ENCODE data around the gene USP7.
"Not testable (repeated sequence)": the region's sequence is repeated elsewhere in the genome, so short reads cannot be mapped to it uniquely, and the experiment has no call there.

USP7 gene

GRCh38 chr16:8963821-8964441, at the start of gene USP7:
Gene USP7 (minus strand): TSS chr16:8963906. CDS start chr16:8963285, 621 bp downstream.
- peak; percentile 95 for DNase-seq (ENCODE audit: low spot score)

DNA sequence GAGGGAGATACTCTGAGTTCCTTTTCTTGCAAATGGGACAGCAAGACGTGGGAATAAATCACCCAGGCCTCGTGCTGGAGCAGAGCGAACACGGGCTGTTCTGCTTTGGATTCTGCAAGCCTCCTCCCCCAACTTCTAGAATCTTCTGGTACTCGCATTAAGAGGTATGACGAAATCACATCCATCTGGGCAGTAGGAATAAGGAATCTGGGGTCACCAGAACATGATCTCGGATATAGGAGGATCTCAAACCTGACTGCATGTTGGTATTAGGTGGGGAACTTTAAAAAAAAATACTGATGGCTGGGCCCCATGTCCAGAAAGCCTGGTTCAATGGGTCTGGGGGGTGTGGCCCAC, 49.8 kb upstream of the USP7 start:
- DNase-seq (ENCODE audit: low spot score) = no peak

DNA sequence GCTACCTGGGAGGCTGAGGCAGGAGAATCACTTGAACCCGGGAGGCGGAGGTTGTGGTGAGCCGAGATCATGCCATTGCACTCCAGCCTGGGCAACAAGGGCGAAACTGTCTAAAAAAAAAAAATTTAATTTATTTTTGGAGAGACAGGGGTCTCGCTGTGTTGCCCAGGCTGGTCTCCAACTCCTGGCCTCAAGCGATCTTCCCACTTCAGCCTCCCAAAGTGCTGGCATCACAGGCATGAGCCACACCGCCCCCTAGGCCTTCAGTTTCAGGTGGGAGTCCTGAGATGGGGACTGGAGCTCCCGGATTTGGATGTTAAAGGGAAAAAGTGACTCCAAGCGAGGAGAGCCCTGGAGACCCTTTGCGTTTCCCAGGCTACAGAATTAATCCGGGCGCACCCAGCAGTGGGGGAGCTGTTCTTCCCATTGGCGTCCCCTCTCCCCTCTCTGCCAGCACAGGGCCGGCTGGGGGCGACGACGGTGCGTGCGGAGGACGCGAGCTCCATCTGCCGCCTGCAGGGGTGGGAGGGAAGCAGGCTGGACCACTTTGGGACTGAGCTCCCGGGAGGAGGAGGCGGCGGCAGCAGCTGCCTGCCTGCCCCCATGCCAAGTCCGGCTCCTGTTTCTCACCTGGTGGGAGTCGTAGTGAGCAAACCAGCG, 49.3 kb upstream of the USP7 start:
- DNase-seq (ENCODE audit: low spot score) = no peak

- no peak for DNase-seq (ENCODE audit: low spot score)
These were observed 48.6 kb upstream of the USP7 start for GRCh38 chr16:9012330-9012729.

- DNase-seq (ENCODE audit: low spot score) = peak; percentile 90
These were observed 45.0 kb upstream of the USP7 start for GRCh38 chr16:9008601-9009260.

GRCh38 chr16:9007177-9007794, 43.6 kb upstream of the USP7 start:
- DNase-seq (ENCODE audit: low spot score) = peak; percentile 20

GRCh38 chr16:9004183-9004582, 40.5 kb upstream of the USP7 start:
- no peak for DNase-seq (ENCODE audit: low spot score)

DNA sequence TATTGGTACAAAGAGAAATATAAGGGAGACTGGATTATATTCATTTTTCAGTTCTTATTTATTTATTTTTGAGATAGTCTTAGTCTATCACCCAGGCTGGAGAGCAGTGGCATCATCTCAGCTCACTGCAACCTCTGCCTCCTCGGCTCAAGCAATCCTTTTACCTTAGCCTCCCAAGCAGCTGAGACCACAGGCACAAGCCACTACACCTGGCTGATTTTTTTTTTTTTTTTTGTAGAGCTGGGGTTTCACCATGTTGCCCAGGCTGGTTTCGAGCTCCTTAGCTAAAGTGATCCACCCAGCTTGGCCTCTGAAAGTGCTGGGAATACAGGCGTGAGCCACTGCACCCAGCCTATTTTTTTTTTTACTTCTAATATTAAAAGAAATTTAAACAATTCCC, 40.1 kb upstream of the USP7 start:
- DNase-seq (ENCODE audit: low spot score) = no peak

- no peak for DNase-seq (ENCODE audit: low spot score)
These were observed 39.6 kb upstream of the USP7 start for GRCh38 chr16:9003322-9003721.

DNA sequence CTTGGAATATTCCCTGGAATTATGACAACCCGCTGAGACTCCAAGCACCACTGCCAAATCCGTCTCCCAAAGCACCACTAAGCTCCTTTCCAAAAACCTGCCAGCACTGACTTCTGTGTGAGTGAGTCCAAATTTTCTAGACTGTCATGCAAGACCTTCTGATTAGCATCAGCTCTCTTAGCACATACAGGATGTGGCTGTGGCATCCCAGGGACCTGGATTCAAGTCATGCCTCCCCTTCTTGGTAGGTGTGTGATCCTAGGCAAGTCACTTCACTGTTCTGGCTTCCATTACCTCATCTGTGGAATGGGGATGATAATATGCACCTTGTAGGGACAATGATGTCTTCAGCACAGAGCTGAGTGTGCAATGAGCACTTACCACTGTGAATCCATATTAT, 38.3 kb upstream of the USP7 start:
- DNase-seq (ENCODE audit: low spot score) = no peak

DNA sequence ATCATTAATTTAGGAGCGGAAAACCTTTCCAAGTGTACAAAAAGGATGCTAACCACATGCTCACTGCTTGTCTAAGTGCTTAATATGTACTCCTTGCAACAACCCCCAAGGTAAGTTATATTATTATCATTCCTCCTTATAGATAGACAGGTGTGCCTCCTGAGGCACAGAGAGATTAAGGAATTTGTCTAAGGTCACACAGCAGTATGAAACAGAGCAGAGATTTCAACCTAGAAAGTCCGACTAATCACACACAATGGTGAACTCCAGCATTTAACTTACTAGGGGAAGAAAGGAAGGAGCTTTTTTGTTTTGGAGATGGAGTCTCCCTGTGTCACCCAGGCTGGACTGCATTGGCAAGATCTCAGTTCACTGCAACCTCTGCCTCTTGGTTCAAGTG, 37.0 kb upstream of the USP7 start:
- DNase-seq (ENCODE audit: low spot score) = no peak

DNA sequence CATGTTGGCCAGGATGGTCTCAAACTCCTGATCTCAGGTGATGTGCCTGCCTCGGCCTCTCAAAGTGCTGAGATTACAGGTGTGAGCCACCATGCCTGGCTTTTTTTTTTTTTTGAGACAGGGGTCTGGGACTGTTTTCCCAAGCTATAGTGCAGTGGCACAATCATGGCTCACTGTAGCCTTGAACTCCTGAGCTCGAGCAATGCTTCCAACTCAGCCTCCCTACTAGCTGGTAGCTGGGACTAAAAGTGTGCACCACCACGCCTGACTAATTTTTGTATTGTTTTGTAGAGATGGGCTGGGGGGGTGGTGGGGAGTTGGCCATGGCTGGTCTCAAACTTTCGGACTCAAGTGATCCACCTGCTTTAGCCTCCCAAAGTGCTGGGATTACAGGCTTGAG, 36.1 kb upstream of the USP7 start:
- DNase-seq (ENCODE audit: low spot score) = no peak

DNA sequence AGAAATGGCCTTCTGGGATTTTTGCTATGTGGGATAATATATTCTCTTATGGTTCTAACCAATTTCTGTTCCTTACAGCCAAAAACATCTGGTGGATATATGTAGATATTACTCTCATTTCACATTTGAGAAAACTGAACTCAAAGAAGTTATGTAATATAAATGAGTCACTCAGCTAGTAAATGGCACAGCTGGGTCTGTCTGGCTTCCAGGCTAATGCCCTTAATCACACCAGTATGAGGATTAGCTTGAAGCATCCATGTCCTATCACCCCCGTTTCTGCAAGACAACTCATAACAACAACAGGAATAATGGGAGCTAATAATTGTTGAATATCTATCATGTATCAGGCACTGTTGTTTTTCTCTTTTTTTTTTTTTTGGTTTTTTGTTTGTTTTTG, 34.4 kb upstream of the USP7 start:
- DNase-seq (ENCODE audit: low spot score) = peak; percentile 69

DNA sequence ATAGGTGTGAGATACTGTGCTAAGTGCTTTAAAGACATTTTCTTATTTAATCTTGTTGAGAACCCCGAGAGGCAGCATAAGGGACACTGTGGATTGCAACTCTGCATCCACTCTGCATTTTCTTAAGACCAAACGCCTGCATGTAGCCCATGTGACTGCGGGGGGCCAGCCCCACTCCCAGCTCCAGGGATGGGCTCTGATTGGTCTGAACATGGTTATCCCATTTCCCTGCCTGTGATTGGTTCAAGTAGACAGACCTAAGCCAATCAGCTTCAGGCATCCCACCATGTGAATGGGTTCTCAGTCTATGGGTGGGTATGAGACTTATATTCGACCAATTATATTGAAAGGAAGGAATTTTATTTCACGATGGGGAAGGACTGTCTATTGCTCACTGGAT, 33.2 kb upstream of the USP7 start:
- no peak for DNase-seq (ENCODE audit: low spot score)

GRCh38 chr16:8990445-8990844, 26.7 kb upstream of the USP7 start:
- no peak for DNase-seq (ENCODE audit: low spot score)

DNA sequence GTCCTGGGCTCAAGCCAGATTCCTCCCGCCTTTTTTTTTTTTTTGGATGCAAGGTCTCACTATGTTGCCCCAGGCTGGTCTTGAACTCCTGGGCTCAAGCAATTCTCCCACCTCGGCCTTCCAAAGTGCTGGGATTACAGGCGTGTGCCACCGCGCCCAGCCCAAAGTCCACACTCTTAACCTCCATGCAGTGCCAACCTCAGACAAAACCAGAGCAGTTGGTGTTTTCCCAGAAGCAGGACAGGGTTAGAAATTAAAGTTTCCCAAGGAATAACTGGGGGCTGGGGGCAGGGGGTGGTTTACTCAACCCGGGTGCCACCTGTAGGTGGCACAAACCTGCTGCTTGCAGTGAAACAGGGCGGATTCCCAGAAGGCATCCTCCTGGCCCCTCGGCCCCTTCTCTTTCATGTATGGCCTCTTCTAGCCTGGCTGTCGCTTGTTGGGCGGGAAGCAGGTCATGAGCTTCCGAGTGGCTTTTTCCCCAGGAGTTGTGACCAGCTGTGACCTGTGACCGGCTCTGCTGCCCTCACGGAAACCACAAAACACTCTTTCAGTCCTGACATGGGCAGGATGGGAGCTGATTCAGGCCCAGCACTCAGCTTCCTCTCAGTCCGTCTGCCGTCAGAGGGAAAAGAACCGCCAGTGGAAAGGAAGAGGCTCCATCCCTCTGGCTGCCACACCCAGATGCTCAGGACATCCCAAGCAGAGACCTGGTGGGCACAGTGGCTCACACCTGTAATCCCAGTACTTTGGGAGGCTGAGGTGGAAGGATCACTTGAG, 25.6 kb upstream of the USP7 start:
- DNase-seq (ENCODE audit: low spot score) = no peak

- no peak for DNase-seq (ENCODE audit: low spot score)
These were observed 23.1 kb upstream of the USP7 start for GRCh38 chr16:8986818-8987191.

GRCh38 chr16:8986111-8986510, 22.4 kb upstream of the USP7 start:
- DNase-seq (ENCODE audit: low spot score) = no peak

- DNase-seq (ENCODE audit: low spot score) = no peak
These were observed 19.1 kb upstream of the USP7 start for GRCh38 chr16:8982816-8983215.

GRCh38 chr16:8981901-8982300, 18.2 kb upstream of the USP7 start:
- not testable (repeated sequence) for DNase-seq (ENCODE audit: low spot score)

DNA sequence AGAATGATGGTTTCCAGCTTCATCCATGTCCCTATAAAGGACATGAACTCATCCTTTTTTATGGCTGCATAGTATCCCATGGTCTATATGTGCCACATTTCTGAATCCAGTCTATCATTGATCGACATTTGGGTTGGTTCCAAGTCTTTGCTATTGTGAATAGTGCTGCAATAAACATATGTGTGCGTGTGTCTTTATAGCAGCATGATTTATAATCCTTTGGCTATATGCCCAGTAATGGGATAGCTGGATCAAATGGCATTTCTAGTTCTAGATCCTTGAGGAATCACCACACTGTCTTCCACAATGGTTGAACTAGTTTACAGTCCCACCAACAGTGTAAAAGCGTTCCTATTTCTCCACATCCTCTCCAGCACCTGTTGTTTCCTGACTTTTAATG, 12.5 kb upstream of the USP7 start:
- DNase-seq (ENCODE audit: low spot score) = not testable (repeated sequence)

DNA sequence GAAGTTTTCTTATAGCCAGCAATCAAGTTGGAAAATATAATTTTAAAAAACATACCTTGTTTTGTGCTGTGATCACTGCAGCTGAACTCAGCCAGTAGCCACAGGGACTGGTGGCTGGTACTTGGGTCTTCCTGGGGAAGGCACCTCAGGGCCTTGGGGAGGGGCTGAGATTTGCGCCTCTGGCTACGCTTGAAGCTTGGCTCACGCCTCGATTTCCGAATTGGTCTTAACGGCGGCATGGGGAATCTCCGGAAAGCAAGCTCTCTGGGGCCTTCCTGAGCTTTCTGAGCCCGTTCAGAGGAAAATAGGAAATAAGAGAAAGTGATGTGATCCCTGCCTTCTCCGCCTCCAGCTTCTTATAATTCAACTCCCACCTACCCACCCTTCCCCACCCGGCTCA, 11.3 kb upstream of the USP7 start:
- no peak for DNase-seq (ENCODE audit: low spot score)
